ENCODE measurements around the gene MTA1. TPM values are rescaled to one million over a fixed set of nuclear protein-coding genes. Genes with fewer than 3 reads are reported as not detected.

The MTA1 gene
- total RNA-seq, 4 donors from 2014 or later: 75.7 to 295 (median 165) TPM

DNA sequence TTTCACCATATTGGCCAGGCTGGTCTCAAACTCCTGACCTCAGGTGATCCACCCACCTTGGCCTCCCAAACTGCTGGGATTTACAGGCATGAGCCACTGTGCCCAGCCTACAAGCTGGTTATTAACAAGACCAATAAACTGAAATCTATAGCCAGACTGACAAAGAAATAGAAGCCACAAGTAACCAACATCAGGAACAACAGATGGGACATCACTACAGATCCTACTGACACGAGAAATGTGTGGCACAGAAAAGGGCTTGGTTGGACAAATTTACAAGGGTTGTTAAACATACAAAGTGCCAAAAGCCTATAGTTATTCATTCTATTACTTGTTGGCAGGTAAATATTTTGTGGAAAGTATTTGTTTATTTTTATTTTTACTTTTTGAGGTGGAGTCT is 11.6 kb downstream of the MTA1 start:
- no peak for DNase-seq
- Histone ChIP-seq H3K9me3 (no peaks in the 10 kb centered on the region), H3K27ac (no peak overlapping the region)

GRCh38 chr14:105432657-105433056 is 13.0 kb downstream of the MTA1 start:
- TF ChIP-seq, protein P1, sequence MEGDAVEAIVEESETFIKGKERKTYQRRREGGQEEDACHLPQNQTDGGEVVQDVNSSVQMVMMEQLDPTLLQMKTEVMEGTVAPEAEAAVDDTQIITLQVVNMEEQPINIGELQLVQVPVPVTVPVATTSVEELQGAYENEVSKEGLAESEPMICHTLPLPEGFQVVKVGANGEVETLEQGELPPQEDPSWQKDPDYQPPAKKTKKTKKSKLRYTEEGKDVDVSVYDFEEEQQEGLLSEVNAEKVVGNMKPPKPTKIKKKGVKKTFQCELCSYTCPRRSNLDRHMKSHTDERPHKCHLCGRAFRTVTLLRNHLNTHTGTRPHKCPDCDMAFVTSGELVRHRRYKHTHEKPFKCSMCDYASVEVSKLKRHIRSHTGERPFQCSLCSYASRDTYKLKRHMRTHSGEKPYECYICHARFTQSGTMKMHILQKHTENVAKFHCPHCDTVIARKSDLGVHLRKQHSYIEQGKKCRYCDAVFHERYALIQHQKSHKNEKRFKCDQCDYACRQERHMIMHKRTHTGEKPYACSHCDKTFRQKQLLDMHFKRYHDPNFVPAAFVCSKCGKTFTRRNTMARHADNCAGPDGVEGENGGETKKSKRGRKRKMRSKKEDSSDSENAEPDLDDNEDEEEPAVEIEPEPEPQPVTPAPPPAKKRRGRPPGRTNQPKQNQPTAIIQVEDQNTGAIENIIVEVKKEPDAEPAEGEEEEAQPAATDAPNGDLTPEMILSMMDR (IDR thresholded peaks at IDR 0.05): no peak
- no peak for TF ChIP-seq POLR2A (IDR thresholded peaks at IDR 0.05)
- H3K36me3 ChIP-seq: no peaks in the 10 kb centered on the region
- H3K4me1 ChIP-seq: peaks cover 0 to 4% (median 0%) of the 10 kb centered on the region in 4 donors
- H3K27me3 ChIP-seq: no peaks in the 10 kb centered on the region
- no peak overlapping the region for H3K27ac ChIP-seq
- DNase-seq: no peak
- no peaks in the 10 kb centered on the region for H3K9me3 ChIP-seq
- H3K4me3 ChIP-seq: no peak overlapping the region

More for the DNA sequence above, 11.6 kb downstream of the MTA1 start:
- Histone ChIP-seq H3K4me3 (no peak overlapping the region), H3K27me3 (no peaks in the 10 kb centered on the region), H3K4me1 (no peaks in the 10 kb centered on the region), H3K36me3 (no peaks in the 10 kb centered on the region)
- TF ChIP-seq POLR2A (IDR thresholded peaks at IDR 0.05): no peak
- TF ChIP-seq, protein P1 (IDR thresholded peaks at IDR 0.05): no peak

GRCh38 chr14:105433161-105433605 is 13.6 kb downstream of the MTA1 start:
- Histone ChIP-seq H3K27ac (no peak overlapping the region), H3K27me3 (no peaks in the 10 kb centered on the region), H3K4me3 (no peak overlapping the region), H3K9me3 (no peaks in the 10 kb centered on the region), H3K4me1 (peaks cover 0 to 6% (median 0%) of the 10 kb centered on the region in 4 donors), H3K36me3 (no peaks in the 10 kb centered on the region)
- DNase-seq: no peak
- TF ChIP-seq, protein P1 (IDR thresholded peaks at IDR 0.05): no peak
- TF ChIP-seq POLR2A (IDR thresholded peaks at IDR 0.05): no peak

DNA sequence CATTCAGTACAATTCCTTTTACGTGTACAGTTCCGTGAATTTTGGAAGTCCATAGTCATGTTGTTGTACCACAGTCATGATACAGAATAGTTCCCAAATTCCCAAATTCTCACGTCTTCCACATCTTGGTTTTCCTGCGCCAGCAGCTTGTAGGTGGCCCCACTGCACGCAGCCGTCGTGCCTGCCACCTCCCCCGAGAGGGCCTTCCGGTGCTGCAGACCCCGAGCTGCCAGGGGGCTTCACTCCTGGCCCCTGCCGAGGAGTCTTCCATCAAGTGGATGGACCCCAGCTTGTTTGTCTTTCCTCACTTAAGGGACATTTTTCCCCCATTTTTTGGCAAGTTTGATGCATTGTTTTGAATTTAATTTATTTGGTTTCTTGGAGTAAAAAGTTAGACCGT is 16.8 kb downstream of the MTA1 start:
- peaks cover 0 to 6% (median 0%) of the 10 kb centered on the region in 4 donors for H3K4me1 ChIP-seq
- H3K9me3 ChIP-seq: no peaks in the 10 kb centered on the region
- no peak for TF ChIP-seq POLR2A (IDR thresholded peaks at IDR 0.05)
- TF ChIP-seq, protein P1 (IDR thresholded peaks at IDR 0.05): no peak
- no peak overlapping the region for H3K27ac ChIP-seq
- no peaks in the 10 kb centered on the region for H3K36me3 ChIP-seq
- H3K27me3 ChIP-seq: no peaks in the 10 kb centered on the region
- no peak for DNase-seq
- H3K4me3 ChIP-seq: no peak overlapping the region

DNA sequence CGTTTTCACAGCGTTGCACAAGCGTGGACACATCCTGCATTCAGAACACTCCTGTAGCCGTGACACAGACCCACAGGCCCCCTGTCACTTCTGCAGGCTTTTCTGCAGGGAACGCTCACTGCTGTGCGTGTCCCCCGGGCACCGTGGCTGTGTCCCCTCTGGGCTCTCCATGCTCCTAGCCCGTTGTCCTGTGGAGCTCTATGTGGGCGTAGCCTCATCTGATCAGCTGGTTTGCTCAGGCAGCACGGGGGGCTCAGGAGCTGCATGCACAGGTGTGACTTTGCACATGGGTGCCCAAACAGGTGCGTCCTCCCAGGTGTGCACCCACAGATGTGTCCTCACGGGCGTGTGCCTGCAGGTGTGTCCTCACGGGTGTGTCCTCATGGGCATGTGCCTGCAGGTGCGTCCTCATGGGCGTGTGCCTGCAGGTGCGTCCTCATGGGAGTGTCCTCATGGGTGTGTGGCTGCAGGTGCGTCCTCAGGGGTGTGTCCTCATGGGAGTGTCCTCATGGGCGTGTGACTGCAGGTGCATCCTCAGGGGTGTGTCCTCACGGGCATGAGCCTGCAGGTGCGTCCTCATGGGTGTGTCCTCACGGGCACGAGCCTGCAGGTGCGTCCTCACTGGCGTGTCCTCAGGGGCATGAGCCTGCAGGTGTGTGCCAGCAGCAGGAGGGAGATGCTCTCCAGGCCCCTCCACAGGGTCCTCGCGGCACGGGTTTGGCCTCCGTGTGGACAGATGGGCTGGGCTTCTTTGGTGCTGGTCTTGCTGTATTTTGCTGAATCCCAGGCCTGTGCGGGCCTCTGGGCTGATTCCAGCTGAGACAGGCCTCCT is 17.5 kb downstream of the MTA1 start:
- peak in 1 of 3 donors; percentile 76 for DNase-seq
- Histone ChIP-seq H3K9me3 (no peaks in the 10 kb centered on the region), H3K27ac (no peak overlapping the region), H3K27me3 (no peaks in the 10 kb centered on the region), H3K4me3 (no peak overlapping the region), H3K4me1 (peaks cover 0 to 6% (median 0%) of the 10 kb centered on the region in 4 donors), H3K36me3 (peaks cover 0 to 1% (median 0%) of the 10 kb centered on the region in 3 donors)
- TF ChIP-seq, protein P1 (IDR thresholded peaks at IDR 0.05): no peak
- no peak for TF ChIP-seq POLR2A (IDR thresholded peaks at IDR 0.05)

All from Peyer's patch (tissue), 4 donors.